Right lobe of liver (tissue), 6 donors: Measurements from ENCODE around the gene ZDHHC11. TPM values are rescaled to one million over a fixed set of nuclear protein-coding genes. Genes with fewer than 3 reads are reported as not detected.
"Not testable (repeated sequence)": the region's sequence is repeated elsewhere in the genome, so short reads cannot be mapped to it uniquely, and the experiment has no call there.

Experiments used
- ATAC-seq, 4 donors: fragments of 200-7000 bp; cut with Tn5 transposase; one replicate each; pipeline ENCODE4 v1.9.1; 2020; ENCODE audit warnings: mild to moderate bottlenecking in 4 of 4, moderate library complexity in 4 of 4
- DNase-seq, 3 donors: peaks; one replicate each; pipeline ENCODE4 v3.0.0-alpha.2; 2020
- H3K27ac ChIP-seq, 3 donors: fragments of 200-600 bp; one replicate each; pipeline ENCODE4 v1.8.0; 2022
- H3K27me3 ChIP-seq, 2 donors: fragments of 200-600 bp; one replicate each; pipeline ENCODE4 v1.8.0; 2022
- H3K36me3 ChIP-seq, 4 donors: fragments of 200-600 bp; sonication (generic) in 1 of 4; one replicate each; pipeline versions ENCODE4 v1.5.1 to v1.8.0; 2017 to 2022; ENCODE audit warnings: control low read depth in 1 of 4
- H3K4me1 ChIP-seq, 4 donors: fragments of 200-600 bp; sonication (generic) in 1 of 4; one replicate each; pipeline versions ENCODE4 v1.5.1 to v1.8.0; 2017 to 2022; ENCODE audit warnings: control low read depth in 1 of 4
- H3K4me3 ChIP-seq, 3 donors: fragments of 200-600 bp; one replicate each; pipeline ENCODE4 v1.8.0; 2022
- H3K9me3 ChIP-seq, 4 donors: fragments of 200-600 bp; sonication (generic) in 1 of 4; one replicate each; pipeline versions ENCODE4 v1.5.1 to v1.8.0; 2017 to 2022; ENCODE audit warnings: control low read depth in 1 of 4
- POLR2A ChIP-seq: fragments of 450-650 bp; IDR thresholded peaks from one replicate; pipeline ENCODE4 v1.6.1; 2017; ENCODE audit warnings: antibody characterized with exemption, mild to moderate bottlenecking
- WGBS: methylation state at CpG from one replicate; pipeline ENCODE4 v1.1.6; 2018; ENCODE audit warnings: low coverage, low lambda C conversion rate; ENCODE audit not compliant: insufficient coverage; ENCODE audit errors: missing lambda C conversion rate; 5-methylcytosine and 5-hydroxymethylcytosine counted together
- intact Hi-C, 2 donors: fragments of 100-400 bp; cut with DNase I; formaldehyde crosslinking; loops; one replicate each; pipeline versions ENCODE4 v1.11.2 to v1.14.1; 2022
- total RNA-seq, 6 experiments: library from RNA; depleted of rRNA in 2 of 6; stranded (reverse); fragments of >200 nt in 2 of 6; fragmentation: NEBNext Ultra II Directional in 3 of 6; extraction: Animal tissue kit (Norgen Biotek cat#: 25700) in 3 of 6; gene quantifications; one replicate each; pipeline versions ENCODE4 v1.1.0 to v1.2.4, GENCODE V29; 2016 to 2023
- donor health status: DM: no; HTN: yes; CAD: no.
- donor health status: DM: no; HTN: no; CAD: no.
- donor health status: DM: no; HTN: no; CAD: no.
- donor health status: DM: no; HTN: yes; CAD: no.
- donor health status: DM: no; HTN: yes; CAD: no.

ZDHHC11 gene
- total RNA-seq, 6 experiments from 2014 or later, result 0.50 to 14.4 (median 5.8) TPM

DNA sequence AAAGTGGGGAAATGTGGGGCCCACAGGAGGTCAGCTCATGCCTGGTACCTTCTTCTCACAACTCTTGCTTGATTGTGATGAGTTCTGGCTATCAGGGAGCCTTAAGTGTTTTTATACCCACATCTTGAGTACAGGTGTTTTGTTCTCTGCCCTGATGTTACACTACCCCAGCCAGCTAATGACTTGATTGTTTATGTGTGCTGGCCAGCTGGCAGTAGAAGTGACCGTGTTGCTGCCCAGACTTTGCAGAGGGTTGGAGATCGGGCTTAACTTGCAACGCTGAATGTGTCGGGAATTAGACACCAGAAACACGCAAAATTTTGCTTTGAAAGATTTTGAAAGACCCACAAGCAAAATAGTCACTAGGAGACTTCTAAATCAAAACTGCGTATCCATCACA is 49.3 kb downstream of the ZDHHC11 start:
- Histone ChIP-seq H3K27ac (peak overlapping the region in 2 of 3 donors; percentile 75 to 94), H3K36me3 (no peaks in the 10 kb centered on the region), H3K9me3 (no peaks in the 10 kb centered on the region), H3K4me1 (peaks cover 0 to 8% (median 0%) of the 10 kb centered on the region in 4 donors), H3K4me3 (no peak overlapping the region), H3K27me3 (no peaks in the 10 kb centered on the region)
- ATAC-seq (peak; percentile 66 to 85 (median 70)), DNase-seq (peak in 1 of 3 donors; percentile 49)
- no peak for TF ChIP-seq POLR2A
- intact Hi-C loops, result no loop called here
- WGBS, result 54% methylated on average over 6 of the region's 6 CpGs

DNA sequence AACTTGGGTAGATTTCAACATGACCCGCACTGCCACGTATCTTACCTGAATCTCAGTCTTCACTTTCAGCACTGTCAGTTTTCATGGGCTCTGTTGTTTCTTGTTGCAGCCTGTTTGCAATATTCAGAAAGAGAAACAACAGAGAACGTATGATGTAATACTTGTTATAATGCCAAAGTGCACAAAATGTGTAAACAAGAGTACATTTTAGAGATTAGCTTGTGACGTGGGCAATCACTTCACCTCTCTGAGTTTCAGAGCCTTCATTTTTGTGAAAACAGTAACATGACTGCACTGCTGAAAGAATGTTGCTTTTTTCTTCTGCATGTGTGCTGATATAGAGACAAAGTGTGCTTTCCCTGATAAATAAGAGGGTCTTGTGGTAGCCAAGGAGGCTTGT is 49.7 kb downstream of the ZDHHC11 start:
- not testable (repeated sequence) for DNase-seq

DNA sequence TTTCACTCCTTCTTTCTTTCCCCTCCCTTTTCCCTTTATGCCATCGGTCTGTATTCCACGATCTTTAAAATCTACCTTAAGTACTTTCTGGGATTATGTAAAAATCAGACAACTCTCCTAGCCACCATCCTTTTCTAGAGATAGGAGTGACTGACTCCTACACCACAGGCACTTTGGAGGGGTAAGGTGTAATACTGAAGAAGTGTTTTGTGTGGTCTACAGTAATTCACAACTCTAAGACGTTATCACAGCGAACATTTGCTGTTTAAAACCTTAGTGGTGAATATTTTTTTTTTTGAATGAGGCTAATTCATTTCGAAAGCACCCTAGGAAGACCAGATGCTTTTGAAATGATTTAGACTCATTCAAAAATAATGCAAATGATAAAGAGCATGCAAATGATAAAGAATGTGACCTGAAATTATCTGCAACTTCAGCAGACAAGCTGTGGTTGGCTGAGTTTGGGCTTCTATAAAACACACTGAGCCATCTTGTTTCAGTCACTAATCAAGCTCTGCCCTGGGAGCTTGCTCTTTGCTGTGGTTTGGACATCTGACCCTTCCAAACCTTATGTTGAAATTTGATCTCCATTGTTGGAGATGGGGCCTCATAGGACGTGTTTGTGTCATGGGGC is 52.2 kb downstream of the ZDHHC11 start:
- DNase-seq, H3K4me1 ChIP-seq, intact Hi-C loops, H3K9me3 ChIP-seq, H3K4me3 ChIP-seq, H3K36me3 ChIP-seq, H3K27me3 ChIP-seq: not testable (repeated sequence)
- 51% methylated on average over 5 of the region's 6 CpGs for WGBS
- peak in 1 of 4 donors; percentile 34 for ATAC-seq
- peak overlapping the region in 1 of 3 donors; percentile 60 for H3K27ac ChIP-seq

More for the DNA sequence above, 49.7 kb downstream of the ZDHHC11 start:
- H3K36me3 ChIP-seq, intact Hi-C loops, H3K9me3 ChIP-seq, H3K4me1 ChIP-seq, H3K27me3 ChIP-seq, H3K4me3 ChIP-seq: not testable (repeated sequence)
- peak overlapping the region in 2 of 3 donors; percentile 75 to 94 for H3K27ac ChIP-seq
- 33% methylated on average over 4 of the region's 4 CpGs for WGBS
- ATAC-seq, result peak; percentile 63 to 87 (median 82)

DNA sequence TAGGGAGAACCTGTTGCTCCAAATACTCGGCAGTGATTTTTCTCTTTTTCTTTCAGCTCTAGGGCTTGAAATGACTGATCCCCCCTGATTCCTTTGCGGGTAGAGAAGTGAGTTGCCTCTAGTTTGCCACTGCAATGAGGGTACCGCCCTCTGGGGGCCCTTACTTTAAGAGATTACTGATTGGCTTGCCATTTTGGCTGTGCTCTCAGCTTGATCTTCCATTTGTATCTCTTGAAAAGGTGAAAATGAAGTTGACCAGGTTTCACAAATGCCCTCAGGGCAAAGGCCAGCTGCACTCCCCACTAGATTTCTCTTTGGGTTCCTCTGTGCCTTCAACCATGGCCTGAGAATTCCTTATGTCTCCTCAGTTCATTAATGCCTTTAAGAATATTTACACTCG is 52.8 kb downstream of the ZDHHC11 start:
- WGBS, result 81% methylated on average over 2 of the region's 4 CpGs
- H3K36me3 ChIP-seq, intact Hi-C loops, H3K27me3 ChIP-seq, H3K9me3 ChIP-seq, H3K4me3 ChIP-seq, DNase-seq, H3K4me1 ChIP-seq: not testable (repeated sequence)
- peak overlapping the region in 1 of 3 donors; percentile 60 for H3K27ac ChIP-seq
- peak; percentile 32 to 62 (median 50) for ATAC-seq

GRCh38 chr5:795873-796272 is 54.9 kb downstream of the ZDHHC11 start:
- H3K36me3 ChIP-seq, H3K27me3 ChIP-seq, H3K4me3 ChIP-seq, ATAC-seq, H3K4me1 ChIP-seq, intact Hi-C loops, DNase-seq, H3K27ac ChIP-seq, H3K9me3 ChIP-seq: not testable (repeated sequence)
- 67% methylated on average over 1 of the region's 1 CpG for WGBS

GRCh38 chr5:794948-795347 is 55.8 kb downstream of the ZDHHC11 start:
- intact Hi-C loops, H3K4me3 ChIP-seq, DNase-seq, H3K27ac ChIP-seq, H3K36me3 ChIP-seq, H3K27me3 ChIP-seq, H3K4me1 ChIP-seq, H3K9me3 ChIP-seq, ATAC-seq: not testable (repeated sequence)
- WGBS, result 85% methylated on average over 1 of the region's 1 CpG

DNA sequence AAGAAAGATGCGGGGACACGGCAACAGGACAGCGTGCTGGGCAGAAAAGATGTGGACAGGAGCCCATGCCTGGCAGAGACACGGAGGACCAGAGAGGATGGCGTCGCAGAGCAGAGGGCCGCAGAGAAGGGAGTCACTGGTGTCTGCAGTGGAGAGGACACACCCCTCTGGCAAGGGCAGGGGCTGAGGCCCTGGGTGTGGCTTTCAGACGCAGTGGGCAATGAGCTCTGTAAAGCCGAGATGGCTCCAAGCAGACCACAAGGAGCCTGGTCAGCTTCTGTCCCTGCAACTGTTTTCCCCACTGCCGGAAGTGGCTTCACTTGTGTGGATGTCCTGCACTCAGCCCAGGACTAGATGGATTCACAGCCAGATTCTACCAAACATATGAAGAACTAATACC is 62.1 kb downstream of the ZDHHC11 start:
- H3K4me3 ChIP-seq, H3K27me3 ChIP-seq, H3K36me3 ChIP-seq, H3K4me1 ChIP-seq, H3K27ac ChIP-seq, DNase-seq, H3K9me3 ChIP-seq, intact Hi-C loops, ATAC-seq: not testable (repeated sequence)
- 82% methylated on average over 9 of the region's 10 CpGs for WGBS

DNA sequence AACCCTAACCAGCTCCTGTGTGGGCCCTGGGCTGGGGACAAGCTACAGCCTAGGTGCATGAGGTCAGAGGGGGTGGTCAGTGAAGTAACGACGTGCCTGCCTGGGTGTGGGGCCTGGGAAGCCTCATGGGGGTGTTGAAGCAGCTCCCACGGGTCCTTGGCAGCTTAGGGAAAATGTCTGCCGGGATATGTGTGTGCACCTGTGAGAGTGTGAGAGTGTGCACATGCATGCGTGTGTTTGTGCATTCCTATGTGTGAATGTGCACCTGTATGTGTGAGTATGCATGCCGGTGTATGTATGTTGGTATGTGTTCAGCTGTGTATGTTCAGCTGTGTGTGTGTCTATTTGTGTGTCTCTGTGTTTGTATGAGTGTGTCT is 62.9 kb downstream of the ZDHHC11 start:
- H3K4me1 ChIP-seq, H3K9me3 ChIP-seq, H3K4me3 ChIP-seq, intact Hi-C loops, H3K36me3 ChIP-seq, H3K27me3 ChIP-seq, H3K27ac ChIP-seq, ATAC-seq, DNase-seq: not testable (repeated sequence)
- 83% methylated on average over 2 of the region's 6 CpGs for WGBS

DNA sequence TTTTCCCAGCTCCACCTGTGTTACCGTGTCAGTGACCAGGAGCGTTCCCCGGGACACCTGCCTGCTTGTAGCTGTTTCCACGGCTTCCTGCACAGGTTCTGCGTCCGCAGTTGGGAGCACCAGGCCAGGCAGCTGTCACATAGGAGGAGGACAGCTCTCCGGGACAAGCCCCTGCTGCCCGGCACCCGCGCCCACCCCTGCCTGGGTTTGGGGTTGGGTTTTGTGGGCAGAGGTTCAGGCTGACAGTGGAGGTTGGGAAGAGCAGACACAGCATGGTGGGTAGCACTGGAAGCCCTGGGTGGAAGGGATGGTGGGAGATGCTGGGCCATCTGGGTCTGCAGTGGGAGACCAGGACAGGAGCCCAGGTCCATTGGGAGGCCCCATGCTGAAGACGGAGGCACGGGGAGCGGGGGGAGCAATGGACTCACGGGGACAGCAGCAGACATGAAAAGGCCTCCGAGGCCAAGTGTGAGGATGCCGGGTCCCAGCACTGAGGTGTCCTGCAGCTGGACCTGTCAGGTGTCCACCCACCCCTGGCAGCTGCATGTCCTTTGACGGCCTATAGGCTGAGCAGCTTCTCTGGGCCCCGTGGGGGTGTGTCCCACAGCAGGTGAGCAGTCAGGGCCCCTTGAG is 63.4 kb downstream of the ZDHHC11 start:
- not testable (repeated sequence) for DNase-seq
- WGBS, result 93% methylated on average over 5 of the region's 18 CpGs

DNA sequence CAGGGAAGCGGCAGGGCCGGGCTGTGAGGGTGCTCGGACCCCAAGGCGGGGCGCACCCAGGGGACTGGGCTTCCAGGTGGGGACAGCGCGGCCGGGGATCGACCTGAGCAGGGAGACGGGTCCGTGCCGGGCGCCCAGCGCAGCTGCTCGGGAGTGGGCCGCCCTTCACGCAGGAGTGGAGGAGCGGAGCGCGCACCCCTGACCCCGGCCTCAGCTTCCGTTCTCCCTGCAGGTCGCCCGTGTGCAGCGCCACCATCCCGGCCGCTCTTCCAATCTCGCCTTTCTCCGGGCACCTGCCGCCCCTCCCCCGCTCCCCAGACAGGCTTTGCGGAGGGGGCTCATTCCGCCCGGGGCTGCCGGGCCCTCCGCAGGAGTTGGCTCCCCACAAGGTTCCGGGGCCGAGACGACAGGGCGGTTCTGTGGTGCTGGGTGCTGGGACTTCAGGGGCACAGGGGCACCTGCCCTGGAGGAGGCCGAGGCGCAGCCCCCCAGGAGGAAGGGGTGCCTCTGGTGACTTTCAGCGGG is 65.5 kb downstream of the ZDHHC11 start:
- peak overlapping the region; percentile 58 to 67 (median 62) for H3K4me3 ChIP-seq
- H3K4me1 ChIP-seq, H3K27ac ChIP-seq, intact Hi-C loops, H3K27me3 ChIP-seq, H3K36me3 ChIP-seq, H3K9me3 ChIP-seq: not testable (repeated sequence)
- WGBS, result no CpG with 5 or more reads among the region's 43 CpGs
- ATAC-seq, result peak; percentile 40 to 52 (median 44)
- DNase-seq, result peak in 2 of 3 donors; percentile 29 to 47

More for the DNA sequence above, 63.4 kb downstream of the ZDHHC11 start:
- intact Hi-C loops, ATAC-seq, H3K27ac ChIP-seq, H3K36me3 ChIP-seq, H3K4me1 ChIP-seq, H3K27me3 ChIP-seq, H3K4me3 ChIP-seq, H3K9me3 ChIP-seq: not testable (repeated sequence)
